ENCODE data around the gene ZBP1.

The ZBP1 gene

DNA sequence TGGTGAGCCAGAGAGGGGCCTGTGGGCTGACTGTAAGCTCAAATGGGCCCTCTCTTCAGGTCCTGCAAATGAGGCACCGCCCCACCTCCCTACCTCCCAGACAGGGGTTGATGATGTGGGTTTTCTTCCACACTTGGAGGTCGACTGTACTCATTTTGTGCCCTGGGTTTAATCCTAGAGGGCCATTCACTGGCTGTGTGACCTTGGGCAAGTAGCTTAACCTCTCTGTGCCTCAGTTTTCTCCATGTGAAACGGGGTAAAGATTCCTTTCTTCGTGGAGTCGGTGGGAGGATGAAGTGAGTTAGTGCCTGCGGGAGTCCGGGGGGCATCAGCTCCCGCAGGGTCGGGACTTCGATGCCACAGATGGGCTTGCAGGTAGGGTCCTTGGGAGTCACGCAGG is 23.9 kb downstream of the ZBP1 start:
- no peak for DNase-seq

DNA sequence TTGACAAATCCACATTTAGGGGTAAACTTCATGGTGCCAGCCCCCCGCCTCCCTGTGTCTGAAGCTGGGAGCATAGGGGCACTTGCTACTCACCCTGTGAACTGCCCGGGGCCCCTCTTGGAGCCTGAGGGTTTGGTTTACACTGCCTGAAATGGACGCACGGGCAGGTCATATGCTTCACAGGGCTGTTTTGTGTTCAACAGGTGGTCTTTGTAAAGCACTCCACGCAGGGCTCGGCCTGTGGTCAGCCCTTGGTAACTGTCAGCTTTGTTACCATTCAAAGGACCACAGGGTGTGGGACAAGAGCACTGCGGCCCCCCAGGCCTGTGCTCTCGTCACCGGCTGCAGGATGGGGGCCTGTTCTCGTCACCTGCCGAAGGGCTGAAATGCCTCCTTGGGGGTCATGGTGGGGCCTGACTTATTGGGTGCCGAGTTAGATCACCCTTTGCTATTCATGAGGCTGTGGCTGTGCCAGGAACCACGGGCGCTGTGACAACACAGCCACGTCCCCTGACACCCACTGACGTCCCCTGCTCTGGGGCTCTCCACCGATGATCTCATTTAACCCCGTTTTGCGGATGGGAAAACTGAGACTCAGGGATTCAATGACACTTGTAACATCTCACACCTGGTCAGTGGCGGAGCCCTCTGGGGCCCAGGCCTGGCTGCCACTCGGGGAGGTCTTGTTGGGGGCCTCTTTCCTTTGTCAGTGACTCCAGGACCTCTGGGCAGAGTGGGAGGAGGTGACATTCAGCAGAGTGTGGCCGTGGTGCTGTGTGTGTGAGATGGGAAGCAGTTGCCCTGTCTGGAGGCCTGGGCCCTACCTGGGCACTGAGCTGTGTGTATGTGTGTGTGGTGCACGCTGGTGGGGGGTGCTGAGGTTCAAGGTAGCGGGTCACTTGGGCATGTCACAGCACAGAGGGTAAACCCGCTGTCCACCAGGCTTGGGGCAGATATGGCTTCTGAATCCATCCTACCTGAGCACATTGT is 24.9 kb downstream of the ZBP1 start:
- DNase-seq = no peak

DNA sequence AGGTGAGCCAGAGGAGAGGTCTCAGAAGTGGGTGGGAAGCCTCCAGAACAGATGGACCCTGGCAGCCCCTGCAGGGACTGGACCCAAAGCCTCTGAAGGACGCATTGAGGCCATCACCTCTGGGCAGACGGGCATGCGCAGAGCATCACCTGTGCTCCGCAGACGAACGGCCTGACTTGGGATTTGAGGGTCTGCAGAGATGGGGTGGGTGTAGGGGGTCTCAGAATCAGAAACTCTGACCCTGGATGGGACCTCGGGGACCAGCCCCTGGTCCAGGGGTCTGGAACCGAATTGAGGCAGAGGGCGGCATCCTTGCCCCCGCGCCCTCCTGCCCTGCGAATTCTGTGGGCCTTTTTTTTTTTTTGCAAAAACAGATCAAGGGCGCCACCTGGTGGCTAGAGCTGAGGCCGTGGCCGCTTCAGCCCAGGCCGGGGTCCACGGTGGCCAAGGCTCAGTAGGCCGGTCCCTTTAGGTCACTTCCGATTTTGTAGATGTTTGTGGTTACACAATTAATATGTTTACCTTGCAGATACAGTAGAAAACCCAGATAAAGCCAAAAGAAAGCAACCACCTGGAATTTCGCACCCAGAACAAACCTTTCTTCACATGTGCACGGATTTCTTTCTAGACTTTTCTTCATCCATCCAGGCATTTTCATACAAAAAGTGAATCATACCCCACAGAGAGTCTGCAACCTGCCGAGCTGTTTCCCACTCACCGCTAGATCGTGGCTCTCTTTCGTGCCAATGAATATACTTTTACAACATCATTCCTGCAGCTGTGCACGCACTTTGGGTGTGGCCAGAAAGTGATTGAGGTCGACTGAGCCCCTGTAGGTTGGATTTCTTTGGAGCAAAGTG is 25.9 kb downstream of the ZBP1 start:
- no peak for DNase-seq

DNA sequence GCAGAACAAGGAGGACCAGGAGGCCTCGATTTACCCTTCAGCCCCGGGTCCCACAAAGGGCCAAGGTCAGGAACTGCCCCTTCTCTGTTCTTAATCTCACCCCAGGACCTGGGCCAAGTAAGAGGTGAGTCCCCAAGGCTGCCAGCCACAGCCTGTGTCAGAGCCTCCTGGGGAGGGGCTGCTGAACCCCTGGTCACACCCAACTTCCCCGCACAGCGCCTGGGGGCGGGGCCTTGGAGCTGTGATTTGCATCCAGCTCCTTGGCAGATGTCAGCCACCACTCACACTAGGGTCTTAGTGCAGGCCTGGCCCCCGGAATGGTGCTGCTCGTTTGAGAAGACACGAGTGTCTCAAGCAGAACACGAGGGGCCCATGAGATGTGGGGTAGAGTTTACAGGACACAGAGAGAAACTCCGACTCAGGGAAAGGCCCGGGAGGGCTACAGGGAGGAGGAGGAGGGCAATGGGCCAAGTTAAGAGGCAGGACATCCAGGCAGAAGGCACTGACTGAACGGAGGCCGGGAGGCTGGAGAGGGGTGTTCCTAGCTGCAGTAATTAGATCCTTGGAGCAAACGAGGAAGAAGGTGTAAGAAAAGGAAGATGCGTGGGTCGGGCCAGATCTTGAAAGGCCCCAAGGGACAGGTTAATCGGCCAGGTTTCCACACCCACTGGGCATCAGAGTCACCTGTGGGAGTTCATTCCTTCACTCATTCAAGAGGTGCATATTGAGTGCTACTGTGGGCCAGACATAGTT is 26.9 kb downstream of the ZBP1 start:
- no peak for DNase-seq

DNA sequence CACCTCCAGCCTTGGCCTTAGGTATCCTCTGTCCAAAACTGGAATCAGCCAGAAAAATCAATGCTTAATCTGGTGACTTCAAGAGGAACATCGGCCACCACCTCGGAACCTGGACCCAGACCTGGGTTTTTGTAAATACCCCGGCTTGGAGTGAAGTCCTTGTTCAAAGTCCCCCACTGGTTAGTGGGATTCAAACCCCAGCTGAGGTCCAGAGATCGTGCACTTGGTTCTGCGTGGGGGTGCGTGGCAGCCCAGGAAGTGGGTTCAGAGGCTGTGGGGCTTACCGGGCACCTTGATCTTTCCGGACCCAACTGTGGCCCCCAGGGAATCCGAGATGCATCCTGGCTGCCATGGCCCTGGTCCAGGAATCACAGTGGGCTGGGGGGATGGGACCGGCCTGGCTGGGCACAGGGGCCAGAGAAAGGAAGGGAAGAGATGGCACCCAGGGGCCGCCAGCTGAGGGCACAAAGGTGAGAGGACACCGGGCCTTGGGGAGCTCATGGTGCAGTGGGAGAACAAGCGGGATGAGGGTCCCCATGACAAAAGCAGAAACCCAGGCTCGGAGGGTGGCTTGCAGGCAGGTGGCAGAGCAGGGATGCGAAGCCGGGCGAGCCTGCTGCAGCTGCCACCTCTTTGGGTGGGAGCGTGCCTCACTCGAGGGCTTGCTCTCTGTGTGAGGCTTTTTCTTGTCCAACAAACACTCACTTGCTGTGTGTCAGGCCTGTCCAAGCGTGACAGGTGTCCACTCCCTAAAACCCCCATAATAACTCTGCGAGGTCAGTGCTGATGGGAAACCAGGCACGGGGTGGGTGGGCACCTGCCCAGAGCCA is 27.7 kb downstream of the ZBP1 start:
- DNase-seq = no peak

DNA sequence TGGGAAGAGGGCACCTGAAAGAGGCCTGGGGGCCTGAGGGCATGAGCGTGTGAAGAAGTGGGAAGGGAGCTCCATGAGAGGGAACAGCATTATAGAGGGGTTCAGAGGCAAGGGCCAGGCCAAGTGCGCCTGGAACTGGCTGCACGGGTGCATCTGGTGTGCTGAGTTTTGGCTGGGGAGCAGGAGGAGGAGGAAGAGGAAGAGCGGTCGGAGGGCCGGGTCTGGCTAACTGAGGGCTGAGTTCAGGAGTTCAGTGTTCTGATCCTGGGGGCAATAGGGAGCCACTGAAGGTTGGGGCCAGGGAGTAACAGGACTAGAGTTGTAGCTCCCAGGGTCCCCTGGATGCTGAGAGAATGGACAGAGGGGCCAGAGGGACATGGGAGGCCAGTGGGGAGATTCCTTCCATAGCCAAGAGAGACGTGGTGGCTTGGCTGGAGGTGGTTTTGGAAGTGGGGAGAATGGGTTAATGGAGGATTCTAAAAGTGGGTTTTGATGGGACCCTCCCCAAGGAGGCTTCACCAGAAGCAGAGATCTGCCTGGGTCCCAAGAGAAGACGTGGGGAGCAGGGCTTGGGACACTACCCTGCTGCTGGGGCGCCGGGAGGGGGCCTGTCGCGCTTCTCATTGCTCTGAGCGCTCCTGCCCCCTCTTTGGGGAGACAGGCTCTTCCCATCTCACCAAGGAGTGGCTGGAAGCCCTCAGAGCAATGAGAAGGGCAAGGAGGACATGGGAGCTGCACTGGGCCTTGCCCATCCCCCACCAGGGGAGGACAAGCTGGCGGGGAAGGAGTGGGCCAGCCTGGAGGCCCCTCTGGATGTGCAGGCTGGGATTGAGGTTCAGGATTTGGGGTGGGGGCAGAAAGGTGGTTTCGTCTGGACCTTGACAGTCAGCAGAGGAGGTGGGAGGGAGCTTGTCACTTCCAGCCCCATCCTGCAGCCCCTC is 28.7 kb downstream of the ZBP1 start:
- no peak for DNase-seq

DNA sequence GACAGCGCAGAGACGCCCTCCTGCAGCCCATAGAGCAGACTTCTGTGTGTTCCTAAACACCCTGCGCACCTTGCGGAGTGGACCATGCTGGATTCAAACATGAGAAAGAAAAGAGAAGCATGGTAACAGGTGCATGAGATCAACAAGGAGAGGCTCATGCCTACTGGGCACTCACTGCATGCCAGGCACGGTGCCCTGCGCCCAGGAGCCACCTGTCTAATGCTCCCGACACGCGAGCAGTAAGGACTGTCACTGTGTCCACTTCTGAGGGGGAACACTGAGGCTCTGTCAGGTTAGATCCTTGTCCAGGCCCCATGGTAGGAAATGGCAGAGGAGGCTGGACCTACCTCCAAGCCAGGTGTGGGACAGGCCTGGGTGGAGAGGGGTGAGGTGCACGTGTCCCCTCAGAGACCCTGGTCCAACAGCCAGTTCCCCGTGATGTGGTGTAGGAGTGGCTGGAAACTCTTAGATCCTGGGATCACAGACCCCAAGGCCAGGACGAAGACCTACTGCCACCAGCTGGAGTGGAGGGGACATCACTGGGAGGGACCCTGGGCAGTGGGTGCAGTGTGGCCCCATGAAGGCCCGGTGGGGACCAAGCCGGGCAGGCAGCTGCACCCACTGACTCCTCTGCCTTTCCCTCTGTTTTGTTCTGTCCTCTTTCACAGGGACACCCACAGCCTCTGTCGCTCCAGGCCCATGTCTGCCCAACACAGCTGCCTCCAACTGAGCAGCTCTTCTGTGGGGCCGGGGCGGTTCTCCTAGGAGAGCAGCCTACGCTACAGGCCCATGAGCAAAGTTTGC is 29.5 kb downstream of the ZBP1 start:
- DNase-seq = no peak

DNA sequence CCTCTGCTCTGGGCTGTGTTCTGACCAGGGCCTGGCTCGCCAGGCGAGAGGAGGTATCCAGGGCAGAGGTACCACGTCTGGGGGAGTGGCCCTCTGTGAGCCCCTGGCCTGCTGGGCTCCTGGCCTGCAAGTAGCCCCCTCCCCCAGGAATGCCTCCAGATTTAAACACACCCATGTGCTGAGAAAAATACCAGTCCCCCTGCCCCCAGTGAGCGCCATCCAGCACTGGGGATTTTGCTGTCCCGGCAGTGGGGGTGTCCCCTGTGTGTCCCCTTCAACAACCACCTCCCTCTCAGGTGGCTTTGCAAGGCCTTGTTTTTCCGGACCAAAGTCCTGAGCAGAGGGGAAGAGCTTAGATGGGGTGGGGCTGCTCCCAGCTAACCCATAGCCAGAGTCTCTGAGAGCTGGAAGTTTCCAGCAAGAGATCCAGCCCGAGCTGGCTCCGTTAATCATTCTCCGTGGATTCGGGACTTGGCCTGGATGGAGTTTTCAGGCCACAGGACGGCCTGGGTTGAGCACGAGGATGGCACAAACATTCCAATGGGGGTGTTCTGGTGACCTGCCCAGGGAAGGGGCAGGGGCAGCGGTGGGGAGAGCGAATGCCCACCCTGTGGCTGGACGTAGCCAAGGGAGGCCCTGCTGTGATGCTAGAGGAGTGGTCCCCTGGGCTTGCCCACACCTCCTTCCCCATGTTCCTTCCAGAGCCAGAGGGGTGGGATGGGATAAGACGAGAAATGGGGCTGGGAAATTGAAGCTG is 30.3 kb downstream of the ZBP1 start:
- DNase-seq = no peak

DNA sequence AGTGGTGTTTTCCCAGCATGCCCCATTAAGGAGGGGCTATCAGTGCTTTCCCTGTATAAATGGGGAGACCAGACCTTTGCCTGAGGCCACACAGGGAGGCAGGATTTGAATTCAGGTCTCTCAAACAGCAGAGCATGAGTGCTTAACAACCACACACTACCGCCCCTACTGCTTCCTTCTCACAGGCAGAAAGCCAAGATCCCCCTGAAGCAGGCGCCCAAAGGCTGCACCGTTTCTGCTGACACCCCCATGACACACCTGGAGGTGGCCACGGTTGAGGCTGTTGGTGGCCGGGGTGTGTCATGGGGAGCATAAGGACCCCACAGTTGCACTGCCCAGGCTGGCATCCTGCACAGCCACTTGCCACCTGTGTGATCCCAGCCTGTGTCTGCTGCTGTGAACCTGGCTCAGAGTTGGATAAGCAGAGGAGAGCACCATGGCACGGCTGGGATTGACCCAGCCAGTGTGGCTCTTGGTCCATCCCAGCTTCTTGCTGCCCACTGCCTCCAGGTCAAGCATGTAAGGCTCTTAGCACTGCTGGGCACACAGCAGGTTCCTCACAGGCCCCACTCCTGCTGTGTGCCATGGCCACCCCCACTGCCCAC is 31.0 kb downstream of the ZBP1 start:
- DNase-seq = no peak

DNA sequence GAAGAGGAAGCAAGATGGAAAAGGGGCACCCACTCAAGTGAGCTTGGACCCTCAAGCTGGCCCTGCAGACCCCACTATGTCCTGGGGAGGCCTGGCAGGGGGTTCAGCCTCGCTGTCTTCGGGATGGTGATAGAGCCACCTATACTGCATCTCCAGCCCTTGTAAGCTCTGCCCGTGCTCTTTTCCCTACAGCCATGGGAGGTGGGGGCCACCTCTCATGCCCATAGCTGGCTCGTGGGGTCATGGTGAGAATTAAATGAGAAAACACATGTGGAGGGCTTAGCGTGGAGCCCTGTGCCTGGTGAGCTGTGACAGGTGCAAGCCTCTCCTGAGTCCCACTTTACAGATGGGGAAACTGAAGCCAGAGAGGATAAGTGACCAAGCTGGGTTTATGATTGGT is 31.6 kb downstream of the ZBP1 start:
- DNase-seq = no peak

DNA sequence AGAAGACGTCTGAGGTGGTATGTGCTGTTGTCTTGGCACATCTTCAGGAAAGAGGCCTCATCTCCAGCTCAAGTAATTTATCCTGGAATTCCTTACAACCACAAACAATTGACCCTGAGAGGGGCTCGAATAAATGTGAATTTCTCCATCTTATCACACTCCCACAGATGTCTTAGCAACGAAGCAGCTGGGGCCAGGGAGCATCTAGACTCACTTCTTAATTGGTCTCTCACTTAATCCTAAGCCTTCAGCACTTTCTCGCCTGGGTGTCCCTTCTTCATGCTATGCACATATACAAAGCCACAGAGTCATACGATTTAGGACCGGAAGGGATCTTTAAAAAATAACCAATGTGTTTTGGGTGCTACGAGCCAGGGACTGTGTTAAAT is 32.2 kb downstream of the ZBP1 start:
- DNase-seq = no peak

DNA sequence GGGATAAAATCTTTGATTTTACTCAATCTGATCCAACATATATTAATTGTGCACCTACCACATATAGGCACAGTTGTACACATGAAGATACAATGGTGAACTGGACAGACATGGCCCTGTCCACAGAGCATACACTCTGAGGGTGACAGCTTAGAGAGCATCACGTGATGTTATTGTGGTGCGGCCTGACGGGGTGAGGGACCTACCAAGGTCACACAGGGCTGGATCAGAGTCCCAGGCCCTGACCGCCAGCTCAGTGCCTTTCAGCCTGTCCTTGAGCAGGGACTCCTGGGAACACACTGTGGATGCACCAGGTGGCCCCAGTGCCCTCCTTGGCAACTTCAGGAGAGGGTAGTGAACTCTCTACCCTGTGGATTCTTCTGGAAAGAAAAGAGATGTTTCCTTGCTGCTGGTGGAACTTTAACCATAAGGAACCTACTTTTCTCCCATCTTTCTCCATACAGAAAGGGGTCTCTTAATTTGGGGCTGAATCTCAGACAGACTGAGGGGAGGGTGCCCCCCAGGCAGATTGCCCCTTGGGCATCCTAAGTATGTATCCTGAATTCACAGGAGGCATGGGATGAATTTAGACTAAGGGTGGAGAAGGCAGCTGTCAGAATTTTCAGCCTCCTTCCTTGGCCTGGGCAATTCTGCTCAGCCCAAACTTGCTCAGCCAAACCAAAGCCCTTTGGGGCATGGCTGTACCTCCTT is 32.8 kb downstream of the ZBP1 start:
- DNase-seq = no peak

DNA sequence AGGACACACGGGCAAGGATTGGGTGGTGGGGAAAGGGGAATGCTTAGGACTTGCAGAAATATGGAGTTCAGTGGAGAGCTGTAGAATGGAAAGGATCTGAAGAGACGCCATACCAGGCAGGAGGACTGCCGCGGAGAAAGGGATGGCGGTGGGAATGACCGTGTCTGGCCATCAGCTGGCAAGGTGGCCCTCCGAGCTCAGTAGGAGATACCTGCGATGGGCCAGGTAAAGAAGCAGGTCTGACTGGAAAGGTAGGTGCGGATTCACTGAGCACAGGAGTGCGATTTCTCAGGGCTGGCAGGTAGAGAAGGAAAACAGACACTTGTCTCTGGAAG is 33.3 kb downstream of the ZBP1 start:
- DNase-seq = no peak

DNA sequence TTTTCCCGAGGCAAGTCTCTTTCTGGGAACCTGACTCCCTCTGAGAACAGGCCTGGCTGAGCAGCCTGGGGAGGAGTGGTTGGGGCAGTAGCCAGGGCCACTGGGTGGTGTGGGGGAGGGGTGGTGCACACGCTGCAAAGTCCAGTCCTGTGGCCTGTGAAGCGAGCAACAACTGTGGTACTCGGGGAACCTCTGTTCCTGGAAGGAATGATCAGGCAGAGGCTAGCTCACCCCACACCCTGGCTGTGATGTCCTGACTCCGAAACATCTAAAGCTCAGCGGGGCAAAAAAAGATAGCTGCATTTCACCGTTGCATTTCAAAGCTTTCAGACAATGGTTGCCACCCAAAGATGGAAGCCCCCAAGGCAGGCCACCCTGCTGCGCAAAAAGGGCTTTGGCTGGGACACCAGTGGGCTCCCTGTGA is 33.8 kb downstream of the ZBP1 start:
- DNase-seq = no peak

DNA sequence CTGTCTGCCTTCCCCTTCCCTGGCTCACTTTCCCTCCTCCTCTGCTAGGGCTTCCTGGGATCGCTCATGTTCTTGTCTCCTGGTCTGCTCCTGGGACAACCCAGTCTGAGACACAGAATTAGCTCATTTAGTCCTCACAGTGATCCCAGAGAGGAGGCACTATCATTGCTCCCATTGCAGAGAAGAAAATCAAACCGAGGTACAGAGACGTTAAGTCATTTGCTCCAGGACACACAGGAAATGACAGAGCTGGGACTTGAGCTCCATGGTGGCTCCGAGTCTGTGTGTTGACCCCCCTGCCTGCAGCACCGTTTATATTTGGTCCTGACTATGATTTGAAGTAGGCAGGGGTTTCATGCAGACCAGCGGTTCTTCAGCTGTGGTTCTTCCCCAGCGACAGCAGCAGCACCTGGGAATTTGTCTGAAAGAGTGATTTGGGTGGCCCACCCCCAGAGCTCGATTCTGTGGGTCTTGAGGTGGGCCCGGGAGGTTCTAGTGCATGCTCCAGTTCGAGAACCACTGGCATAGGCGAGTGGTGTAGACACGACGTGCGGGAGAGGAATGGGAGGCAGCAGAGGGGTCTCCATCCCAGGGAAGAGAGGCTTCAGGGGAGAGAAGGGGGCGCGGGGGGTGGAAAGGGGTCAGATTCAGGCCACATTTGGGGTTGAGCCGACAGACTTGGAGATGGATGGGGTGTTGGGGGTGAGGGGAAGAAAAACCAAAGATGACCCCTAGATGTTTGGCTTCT is 34.6 kb downstream of the ZBP1 start:
- no peak for DNase-seq

DNA sequence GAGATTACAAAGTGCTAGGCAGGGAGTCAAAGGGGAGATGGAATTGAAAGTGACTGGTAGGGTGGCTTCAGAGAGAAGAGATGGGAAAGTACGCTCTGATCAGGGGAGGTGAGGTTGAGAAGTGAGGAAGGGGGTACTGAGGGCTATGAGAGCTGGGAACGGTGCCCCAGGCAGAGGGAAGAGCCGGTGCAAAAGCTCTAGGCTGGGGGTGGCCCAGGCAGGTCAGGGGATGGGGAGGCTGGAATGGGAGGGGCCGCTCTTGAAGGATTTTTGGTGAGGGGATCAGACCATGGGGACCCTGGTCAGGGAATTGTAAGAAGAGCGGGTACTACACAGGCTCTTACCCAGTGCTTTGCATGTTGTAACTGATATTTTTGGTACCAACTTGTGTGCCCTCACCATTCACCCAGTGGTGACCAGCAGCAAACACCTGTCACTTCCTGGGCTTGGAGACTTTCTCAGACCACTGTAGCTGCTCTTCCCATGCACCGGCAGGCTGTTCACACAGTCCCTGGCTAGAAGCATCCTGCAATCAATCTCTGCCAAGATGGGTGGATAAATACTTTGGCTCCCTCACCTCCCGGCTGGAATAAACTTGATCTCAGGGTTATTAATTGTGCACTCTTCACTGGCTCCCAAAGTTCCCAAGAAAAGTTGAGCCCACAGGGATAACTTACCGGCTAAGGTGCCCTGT is 35.3 kb downstream of the ZBP1 start:
- DNase-seq = no peak

Measured in NCI-H226 (cell line).